Stimulated activated CD8-positive, alpha-beta memory T cell treated with anti-CD3 and anti-CD28 coated beads, Interleukin-2, amount 100 ng/mL, for 48 hours (primary cell): ENCODE measurements around the gene BNC2.

ENCODE experiments used
- DNase-seq, 2 donors: peaks; one replicate each; pipeline ENCODE4 v3.0.0-alpha.2; 2020; ENCODE audit warnings: low read depth in 2 of 2

Gene BNC2

DNA sequence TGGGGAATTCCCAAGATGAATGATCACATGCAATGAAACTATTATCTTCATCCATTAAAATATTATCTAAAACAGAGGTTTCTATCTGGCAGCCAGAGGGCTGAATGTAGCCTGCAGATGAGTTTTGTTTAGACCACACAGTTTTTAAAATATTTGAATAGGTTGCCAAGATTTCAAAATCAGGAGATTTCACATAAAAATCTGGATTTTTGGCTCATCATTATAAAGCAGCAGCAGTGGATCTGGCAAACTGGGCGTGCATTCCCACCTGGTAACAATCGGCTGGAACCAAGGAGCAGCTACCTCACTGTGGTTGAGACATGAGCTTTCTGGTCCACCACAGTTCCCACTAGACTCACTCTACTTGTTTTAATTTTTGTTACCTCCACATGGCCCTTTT lies 155.1 kb downstream of the BNC2 start:
- DNase-seq: no peak

DNA sequence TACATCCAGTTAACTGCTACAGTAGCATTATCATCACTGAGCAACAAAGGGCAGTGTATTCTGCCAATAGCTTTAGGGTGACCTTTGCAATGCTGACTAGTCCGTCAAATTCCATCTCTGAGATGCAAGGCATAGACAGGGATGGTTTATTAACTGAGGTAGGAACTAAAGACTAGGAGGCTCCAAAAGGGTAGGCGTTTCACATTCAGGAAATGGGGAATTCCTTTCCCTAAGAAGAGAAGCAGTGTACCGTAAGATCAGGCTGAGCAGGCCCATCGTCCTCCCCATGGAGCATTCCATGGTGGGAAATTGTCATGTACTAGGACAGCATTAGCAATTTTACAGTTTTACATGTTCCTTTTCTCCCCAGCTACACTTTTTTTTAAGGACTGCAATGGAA lies 157.7 kb downstream of the BNC2 start:
- no peak for DNase-seq

DNA sequence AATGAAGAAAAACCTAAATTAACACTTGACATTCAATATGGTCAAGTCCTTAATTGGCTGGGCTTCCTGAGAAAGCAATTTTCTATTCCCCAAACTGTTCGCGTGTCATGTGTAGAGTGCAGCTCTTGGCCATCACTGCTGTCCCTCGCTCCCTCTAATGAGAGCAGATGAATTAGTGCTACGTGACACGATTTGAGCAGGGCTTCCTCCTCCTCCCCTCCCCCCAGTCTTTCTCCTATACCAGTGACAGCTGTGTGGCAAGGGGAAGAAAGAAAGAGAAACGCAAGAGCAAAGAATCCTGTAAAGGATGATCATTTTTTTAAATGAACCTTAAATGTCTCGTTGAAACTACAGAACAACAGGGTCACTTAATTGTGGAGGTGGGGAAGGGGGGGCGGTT lies 159.6 kb downstream of the BNC2 start:
- no peak for DNase-seq

DNA sequence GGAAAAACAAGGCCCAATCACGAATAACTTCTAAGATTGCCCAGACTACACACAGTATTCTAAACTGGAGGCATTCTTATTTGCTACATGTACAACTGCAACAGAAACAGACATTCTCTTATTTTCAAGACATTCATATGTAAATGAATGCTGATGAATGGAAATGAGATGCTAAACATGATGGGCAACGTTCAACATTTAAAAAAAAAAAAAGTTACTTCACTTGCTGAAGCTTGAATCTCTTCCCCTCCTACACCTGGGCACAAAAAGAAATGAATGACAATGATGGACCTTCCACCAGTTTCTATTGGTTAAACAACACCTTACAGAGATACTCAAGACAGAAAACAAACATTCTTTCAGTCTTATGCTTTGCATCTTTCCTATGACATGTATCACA lies 160.5 kb downstream of the BNC2 start:
- no peak for DNase-seq

DNA sequence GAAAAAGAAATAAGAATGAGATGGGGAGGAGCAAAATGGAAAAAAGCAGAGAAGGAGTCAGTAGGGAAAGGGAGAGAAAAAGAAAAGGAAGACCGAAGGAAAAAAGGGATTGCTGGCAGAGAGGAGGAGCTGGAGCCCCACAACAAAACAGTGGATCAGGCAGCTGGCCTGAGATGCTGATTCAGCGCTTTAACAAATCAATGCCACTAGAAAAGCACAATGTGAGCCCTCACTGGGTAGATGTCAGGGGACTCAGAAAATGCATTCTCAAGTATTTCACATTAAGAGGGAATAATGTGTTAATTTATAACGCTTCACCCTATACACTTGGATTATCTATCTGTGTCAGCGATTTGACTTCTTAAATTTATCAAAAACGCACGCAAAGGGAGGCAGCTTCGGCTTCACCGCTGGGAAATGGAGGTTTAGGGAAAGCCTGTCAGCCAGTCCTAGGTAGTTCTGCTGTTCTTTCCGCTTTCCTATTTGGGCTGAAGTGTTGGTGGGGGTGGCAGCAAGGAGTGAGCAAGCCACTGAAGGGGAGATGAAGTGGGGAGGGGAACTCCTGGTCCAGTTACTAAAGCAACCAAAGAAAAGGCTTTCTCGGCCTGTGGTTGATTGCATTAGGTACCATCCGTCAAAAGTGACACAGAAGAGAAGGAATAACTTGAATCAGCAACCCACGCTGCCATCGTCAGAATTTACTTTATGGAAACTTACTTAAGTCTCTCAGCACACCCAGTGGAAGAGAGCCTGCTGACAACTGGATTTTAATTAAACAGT lies 161.6 kb downstream of the BNC2 start:
- DNase-seq: no peak

DNA sequence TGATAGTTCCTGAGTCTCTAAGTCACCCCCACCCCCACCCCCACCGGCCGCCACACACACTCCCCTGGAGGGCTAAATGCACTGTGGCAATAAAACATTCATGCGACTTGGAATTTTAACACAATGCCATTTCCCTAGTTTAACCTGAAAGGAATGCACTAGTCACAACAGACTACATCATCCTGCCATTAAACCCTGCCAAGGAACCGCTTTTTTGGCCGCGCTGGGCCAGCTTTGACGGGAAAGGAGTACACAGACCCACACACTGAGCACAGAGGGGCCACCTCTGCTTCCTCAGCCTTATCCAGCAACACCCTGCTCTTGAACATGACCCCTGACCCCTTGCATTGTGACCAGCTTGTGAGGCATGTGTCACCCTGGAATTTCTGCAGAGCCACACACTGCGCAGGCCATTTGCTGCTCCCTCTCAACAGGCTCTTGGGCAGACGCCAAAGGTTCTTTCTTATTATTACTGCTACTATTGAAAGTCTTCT lies 165.3 kb downstream of the BNC2 start:
- DNase-seq: no peak

DNA sequence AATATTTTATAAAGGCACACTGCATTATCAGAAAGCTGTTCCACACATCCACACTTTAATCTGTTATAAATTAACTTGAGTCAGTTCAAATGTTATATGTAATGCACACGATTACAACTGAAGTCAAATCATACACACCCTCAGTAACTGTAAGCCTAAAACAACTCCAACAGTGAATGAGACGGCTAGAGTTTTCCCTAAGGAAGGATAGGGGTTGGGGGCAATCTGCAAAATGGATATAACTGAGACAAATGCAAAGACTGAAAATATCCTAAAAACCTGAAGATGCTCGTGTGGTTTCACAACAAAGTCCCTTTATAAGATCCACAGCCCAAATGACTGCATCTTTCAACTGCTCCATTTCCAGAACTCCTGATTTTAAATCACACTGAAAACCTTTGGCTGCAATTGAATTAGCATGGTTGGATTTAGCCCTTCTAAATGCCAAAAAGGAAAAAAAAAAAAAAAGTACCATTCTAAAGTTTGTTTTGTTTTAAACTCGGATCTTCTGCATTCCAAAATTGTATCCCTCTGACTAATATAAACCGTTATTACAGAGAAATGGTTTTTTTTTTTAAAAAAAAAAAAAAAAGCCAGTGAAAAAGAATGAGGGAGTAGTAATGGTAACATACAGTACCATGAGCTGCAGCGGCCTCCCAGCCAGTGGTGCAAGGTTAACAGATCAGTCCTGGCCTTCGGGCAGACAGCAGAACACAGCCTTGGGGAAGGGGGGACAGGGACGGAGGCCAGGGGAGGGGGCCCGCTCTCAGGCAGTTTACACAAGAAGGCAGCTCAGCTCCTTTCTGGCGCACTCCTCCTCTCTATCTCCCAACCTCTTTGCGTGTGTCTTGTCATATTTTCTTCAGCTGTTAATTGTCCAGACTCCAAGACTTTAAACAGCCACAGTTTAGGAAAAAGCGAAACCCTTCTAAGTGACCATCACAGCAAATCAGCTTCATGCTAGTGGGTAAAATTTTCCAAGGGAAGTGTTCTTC lies 166.1 kb downstream of the BNC2 start:
- no peak for DNase-seq

DNA sequence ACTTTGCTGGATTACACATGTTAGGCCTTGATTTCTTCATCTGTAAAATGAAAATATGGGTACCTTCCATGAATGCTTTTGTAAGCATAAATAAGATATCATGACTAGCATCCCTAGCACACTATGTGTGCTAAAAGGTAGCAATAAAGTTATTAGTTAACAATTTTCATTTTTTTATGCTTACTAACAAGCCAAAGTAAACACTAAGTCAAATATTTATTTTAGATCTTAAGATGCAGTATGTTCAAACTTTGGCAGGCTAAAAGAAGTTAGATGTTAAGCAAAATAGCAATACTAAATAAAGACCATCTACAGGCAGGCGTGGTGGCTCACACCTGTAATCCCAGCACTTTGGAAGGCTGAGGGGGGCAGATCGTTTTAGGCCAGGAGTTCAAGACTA lies 169.1 kb downstream of the BNC2 start:
- no peak for DNase-seq

DNA sequence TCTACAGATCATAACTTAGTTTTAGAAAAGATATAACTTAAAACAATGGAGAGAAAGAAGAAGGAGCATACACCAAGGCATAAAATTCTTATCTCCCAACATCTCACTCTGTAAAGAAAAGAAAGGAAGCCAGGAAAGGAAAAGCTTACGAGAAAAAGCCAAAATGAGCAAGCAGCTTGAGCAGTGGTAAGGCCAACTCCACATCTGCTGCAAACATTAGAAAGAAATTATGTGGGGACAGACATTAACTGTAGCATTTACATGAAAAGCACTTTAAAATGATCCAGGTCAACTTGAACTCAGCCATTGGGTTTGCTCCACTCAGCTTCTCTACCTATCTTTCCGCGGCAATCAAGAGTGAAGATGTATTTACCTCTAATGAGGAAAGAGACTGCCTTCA lies 176.9 kb downstream of the BNC2 start:
- DNase-seq: no peak

DNA sequence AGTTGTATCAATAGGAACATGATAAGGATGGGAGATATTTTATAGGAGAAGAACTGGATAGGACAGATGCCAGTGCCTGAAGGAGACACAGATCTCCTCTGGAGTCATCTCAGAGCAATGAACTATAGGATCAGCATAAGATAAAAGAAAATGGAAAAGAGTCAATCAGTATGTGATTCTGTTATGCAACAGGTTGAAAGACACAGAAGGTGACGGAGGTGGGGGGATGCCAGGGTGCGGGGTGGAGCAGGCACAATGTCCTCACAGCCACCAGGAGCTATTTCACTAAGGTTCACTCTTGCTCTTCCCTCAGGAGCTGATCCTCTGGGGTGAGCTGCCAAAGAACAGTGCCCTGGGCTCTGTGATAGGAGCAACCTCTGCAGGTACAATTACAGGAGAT lies 179.8 kb downstream of the BNC2 start:
- no peak for DNase-seq

DNA sequence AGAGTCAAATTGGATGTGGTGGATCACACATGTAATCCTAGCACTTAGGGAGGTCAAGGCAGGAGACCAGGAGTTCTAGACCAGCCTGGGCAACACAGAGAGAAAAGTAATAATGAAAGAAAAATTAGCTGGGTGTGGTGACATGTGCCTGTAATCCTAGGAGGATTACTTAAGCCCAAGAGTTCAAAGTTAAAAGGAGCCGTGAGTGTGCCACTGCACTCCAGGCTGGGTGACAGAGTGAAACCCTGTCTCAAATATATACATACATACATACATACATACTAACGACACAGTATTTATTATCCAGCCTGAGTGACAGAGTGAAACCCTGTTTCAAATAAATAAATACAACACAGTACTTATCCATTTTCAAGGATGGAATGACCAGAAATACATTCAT lies 180.3 kb downstream of the BNC2 start:
- no peak for DNase-seq

DNA sequence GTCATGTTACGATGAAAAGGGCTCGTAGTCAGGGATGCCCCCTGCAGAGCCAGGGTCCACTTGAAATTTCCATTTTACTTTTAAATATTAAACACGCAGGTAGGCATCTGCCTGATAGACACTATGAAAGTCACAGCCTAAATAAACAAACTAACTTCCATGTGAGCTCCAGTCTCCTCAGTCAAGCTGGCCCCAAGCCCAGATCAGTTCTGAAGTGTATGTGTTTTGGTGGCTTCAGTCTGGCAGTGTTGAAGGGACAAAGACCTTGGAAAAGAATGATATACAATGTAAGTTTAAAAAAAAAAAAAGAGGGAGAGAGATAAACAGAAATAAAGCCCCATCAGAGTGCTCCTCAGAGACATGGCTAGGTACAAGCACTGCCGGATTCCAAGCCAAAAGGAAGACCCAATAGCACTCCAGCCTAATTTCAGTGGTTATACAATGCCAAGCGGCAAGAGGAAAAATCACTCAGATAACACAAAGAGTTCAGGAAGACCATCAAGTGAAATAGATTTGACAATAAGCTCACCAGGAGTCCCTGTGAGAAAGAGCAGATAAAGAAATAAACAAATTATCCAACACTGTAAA lies 181.0 kb downstream of the BNC2 start:
- no peak for DNase-seq

DNA sequence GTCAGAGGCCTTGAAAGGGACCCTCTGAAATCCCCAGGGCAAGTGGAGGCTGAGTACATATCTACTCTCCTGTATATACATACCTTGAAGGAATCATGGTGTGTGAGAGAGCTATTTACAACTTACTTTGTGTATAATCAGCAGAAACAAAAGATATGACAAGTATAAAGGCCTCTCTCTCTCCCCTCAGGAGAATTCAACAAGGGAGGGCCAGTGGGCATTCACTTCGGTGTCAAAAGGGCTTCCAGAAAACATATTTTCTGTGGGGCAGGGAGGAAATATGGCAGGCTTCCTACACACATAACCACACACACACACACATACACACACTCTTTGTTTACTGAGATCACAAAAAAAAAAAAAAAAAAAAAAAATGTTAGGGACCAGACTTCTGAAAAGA lies 181.7 kb downstream of the BNC2 start:
- DNase-seq: no peak

DNA sequence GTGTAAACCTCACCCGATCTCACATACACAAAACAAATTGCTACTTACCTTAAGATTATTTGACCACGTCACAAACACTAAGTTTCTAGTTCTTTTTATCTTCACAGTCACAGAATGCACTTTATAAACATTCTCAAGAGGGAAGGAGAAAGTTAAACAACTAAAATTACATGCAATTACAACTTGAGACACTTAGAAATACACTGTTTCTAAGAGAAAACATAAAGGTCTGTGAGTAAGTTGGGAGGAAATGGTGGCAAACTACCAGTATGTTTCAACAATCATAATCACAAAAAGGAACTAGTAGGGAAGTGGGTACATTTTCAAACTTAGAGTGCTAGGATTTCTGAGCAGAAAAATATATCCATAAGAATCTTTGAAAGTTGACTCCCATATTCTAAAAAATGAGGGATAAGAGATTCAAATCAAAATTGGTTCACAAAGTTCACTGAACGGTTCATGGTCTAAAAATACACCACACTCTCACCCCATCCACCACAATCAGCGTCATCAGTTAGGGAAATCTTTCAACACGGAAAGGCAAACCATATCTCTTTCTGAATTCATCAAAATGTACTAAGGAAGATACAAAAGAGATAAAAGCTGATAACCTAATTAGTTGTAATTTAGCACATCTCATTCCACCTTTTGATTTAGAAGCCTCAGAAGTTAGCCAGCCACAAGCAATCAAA lies 182.6 kb downstream of the BNC2 start:
- no peak for DNase-seq

DNA sequence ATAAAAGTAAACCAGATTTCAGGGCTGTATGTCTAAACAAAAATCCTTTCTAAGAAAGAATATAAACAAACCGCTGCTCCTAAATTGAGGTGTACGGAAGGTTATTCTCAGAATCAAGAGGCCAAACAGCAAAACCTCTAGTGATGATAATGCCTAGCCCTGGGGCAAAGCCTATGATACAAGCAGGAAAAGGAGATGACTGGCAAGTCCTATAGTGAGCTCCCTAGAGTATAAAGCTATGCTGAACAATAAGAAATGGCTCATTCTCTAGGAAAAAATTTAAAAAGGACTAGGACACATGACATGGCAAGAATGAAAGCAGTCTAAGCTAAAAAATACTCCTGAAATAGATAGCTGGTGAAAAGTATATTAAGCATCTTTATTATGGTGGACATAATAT lies 187.1 kb downstream of the BNC2 start:
- no peak for DNase-seq

DNA sequence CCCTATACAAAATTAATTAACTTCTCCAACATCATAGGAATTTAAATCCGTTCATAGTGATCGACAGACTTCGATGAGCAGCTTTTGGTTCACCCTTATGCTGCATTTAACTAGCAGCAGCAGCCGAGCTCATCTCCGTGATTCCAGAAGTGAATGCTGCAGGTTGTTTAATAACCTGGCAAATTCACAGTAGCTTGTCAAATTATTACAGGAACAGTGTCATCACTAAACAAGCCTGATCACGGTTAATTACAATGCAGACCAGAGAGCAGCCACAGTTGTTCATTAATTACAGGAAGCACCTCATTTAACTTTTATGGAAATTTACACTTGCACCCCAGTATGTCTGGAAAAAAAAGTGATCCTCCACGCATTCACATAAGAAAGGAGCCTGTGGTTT lies 188.2 kb downstream of the BNC2 start:
- no peak for DNase-seq

DNA sequence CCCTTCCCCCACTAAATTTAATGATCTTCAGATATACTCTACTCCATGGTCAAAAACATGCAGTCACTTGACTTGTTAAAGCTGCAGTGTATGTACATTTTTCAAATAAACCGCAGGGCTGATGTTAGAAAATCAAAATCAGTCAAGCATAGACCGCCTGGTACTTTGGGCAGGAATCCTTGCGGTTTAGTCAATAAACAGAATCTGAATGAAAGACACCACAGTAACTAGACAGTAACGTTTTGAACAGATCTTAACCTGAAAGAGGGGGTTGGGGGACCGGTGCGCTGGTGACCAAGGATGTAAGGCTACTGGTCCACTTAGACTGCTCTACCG lies 188.8 kb downstream of the BNC2 start:
- DNase-seq: no peak

DNA sequence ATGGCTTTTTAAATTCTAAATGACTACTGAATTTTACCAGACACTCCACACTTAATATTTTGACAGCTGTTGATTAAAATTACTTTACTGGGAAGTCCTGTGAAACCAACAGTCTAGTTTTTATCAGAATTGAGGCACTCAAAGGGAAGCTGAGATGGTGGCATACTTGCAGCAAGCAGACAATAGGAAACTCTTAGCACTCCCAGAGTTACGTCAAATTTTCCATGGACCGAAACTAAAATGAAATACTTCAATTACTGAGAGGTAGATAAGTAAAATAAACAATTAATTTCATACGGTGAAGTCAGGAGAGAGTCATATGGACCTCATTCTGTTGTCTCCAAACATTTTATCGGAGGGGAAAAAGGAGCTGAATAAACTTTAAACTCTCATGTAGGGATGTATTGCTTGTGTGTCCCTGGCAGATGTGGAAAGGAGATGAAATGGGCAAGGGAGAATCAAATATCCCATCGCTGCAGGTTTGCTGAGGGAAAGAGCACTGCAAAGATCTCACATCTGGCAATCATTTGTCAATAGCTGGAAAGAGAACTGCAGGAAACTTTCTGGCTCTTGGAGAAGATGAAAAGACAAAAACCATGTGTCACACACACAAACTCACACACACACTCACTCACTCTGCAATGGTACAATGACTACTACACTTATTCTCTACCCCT lies 189.4 kb downstream of the BNC2 start:
- DNase-seq: no peak

DNA sequence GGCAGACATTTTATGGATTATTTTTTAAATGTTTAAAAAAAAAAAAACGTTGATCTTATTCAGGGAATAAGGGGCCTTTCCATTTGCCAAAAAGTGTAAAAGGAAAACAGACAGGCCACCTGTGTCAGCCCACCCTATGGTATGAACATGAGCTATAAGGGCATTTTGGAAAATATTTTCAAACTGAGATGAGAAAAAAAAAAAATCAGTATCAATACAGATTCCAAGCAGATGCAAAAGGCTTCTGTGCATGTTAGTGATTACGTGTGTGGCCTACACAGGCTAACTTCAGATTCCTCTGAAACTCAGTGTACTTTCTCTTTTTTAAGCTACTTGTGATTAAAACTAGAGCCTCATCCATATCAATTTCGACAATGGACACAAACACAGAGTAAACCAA lies 189.9 kb downstream of the BNC2 start:
- DNase-seq: no peak

DNA sequence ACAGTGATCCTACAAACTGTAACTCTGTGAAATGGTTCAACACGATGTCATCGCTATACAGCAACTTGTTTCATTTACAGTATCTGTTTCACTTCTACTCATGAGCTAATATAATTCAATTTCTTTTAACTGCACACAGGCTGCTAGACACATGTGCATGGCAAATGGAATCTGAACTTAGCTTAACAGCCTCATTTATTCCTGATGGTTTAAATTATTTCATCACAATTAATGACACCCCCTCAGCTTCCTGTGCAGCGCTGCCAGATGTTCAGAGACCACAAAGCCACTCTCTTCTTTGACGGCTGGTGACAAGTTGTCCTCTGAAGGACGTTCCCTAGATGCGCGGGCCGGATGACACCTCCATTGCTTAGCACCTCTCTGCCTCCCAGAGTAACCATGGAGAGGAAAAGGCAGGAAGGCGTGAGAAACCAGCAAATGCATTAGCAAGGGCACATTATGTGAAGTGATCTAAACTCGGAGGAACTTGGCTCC lies 191.1 kb downstream of the BNC2 start:
- DNase-seq: no peak

DNA sequence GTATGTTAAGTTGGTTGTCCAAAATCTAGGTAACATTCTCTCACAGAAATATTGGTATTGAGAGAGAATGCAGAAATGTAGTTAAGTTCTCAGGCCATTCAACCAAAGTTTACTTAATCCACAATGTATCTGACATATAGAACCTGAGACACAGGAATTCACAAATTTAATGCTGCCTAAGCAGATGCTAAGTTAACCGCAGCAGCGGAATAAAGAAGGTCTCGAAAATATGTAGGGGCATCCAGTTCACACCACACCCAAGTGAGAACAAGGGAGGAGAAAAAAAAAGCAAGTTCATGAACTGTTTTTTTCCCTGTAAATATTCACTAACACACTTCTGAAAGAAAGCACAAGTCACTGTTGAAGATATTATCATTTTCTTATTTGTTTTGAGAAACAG lies 194.0 kb downstream of the BNC2 start:
- no peak for DNase-seq
